Measurements from ENCODE around the gene NACC2. TPM values are rescaled to one million over a fixed set of nuclear protein-coding genes. Genes with fewer than 3 reads are reported as not detected.

The NACC2 gene
- polyA plus RNA-seq, 1 of the 3 experiments (the other 2 are of a cell fraction): 22.1 TPM

GRCh38 chr9:136121801-136122200, 26.7 kb upstream of the NACC2 start:
- H3K4me3 ChIP-seq (ENCODE audit: low read depth in 2 of 2, low read length in 1 of 2): no peak overlapping the region
- H2AFZ ChIP-seq (ENCODE audit: low read depth): no peak overlapping the region
- no peaks in the 10 kb centered on the region for H3K9me2 ChIP-seq
- H4K20me1 ChIP-seq (ENCODE audit: insufficient read depth): no peaks in the 10 kb centered on the region
- no peak overlapping the region for H3K9ac ChIP-seq
- no peaks in the 10 kb centered on the region for H3K36me3 ChIP-seq (replicated peaks in 1 of 2; ENCODE audit: control insufficient read depth in 1 of 2, insufficient read depth in 2 of 2, low read length in 1 of 2)
- H3K4me2 ChIP-seq: no peak overlapping the region
- no peak for TF ChIP-seq FOXJ3 (CRISPR knock-in tag; IDR thresholded peaks at IDR 0.05)
- no peak for TF ChIP-seq IRF3 (IDR thresholded peaks at IDR 0.05; ENCODE audit: low read depth, low read length)
- no peak for TF ChIP-seq RAD21 (IDR thresholded peaks at IDR 0.05; ENCODE audit: low read length)
- no peak for TF ChIP-seq EZH2phosphoT487 (IDR thresholded peaks at IDR 0.05; ENCODE audit: borderline replicate concordance, low read depth)
- no peak for TF ChIP-seq JUND (IDR thresholded peaks at IDR 0.05)
- TF ChIP-seq FOSL2 (IDR thresholded peaks at IDR 0.05; ENCODE audit: borderline replicate concordance, low read depth): no peak
- no peak for TF ChIP-seq USF1 (IDR thresholded peaks at IDR 0.05; ENCODE audit: borderline replicate concordance, low read depth)
- TF ChIP-seq RCOR1 (IDR thresholded peaks at IDR 0.05; ENCODE audit: low read length): no peak
- TF ChIP-seq GABPA (IDR thresholded peaks at IDR 0.05; ENCODE audit: low read depth): no peak
- TF ChIP-seq EP300 (IDR thresholded peaks at IDR 0.05; ENCODE audit: borderline replicate concordance in 1 of 2, low read depth in 1 of 2, low read length in 1 of 2): no peak
- no peak for TF ChIP-seq ELF1 (IDR thresholded peaks at IDR 0.05)
- no peak for TF ChIP-seq RXRA (IDR thresholded peaks at IDR 0.05; ENCODE audit: borderline replicate concordance, low read depth)
- CTCF ChIA-PET: interaction anchor here (0.7 to 6.1 kb wide), 33 partner anchors 10 to 518 kb away, joined by 3 to 174 read pairs (median 8); partner anchors contain the start of genes NACC2 and UBAC1
- 89% methylated on average over 8 of the region's 9 CpGs for WGBS (ENCODE audit: low lambda C conversion rate)
- no peak overlapping the region for H3K27ac ChIP-seq (ENCODE audit: low read depth in 2 of 2, low read length in 1 of 2)
- no peaks in the 10 kb centered on the region for H3K9me3 ChIP-seq
- no peak for DNase-seq
- peaks cover 5% of the 10 kb centered on the region for H3K27me3 ChIP-seq (ENCODE audit: insufficient read depth)
- H3F3A ChIP-seq (replicated peaks; ENCODE audit: insufficient read depth): peaks cover 6% of the 10 kb centered on the region
- POLR2A ChIA-PET: no interaction called here
- peaks cover 24% of the 10 kb centered on the region for H3K79me2 ChIP-seq (ENCODE audit: insufficient read depth)
- H3K4me1 ChIP-seq (ENCODE audit: control insufficient read depth in 1 of 2, insufficient read depth in 2 of 2, low read depth in 1 of 2, low read length in 1 of 2): peaks cover 3 to 20% of the 10 kb centered on the region in 2 experiments; a peak in 1 of 4 replicates

GRCh38 chr9:136120438-136120844, 25.4 kb upstream of the NACC2 start:
- 94% methylated on average over 18 of the region's 18 CpGs for WGBS (ENCODE audit: low lambda C conversion rate)
- H3K27ac ChIP-seq (ENCODE audit: low read depth in 2 of 2, low read length in 1 of 2): no peak overlapping the region; a peak in 1 of 4 replicates
- H2AFZ ChIP-seq (ENCODE audit: low read depth): no peak overlapping the region
- no peaks in the 10 kb centered on the region for H4K20me1 ChIP-seq (ENCODE audit: insufficient read depth)
- peaks cover 35% of the 10 kb centered on the region for H3K79me2 ChIP-seq (ENCODE audit: insufficient read depth)
- peaks cover 5% of the 10 kb centered on the region; the same call in 1 of the 2 replicates for H3K27me3 ChIP-seq (ENCODE audit: insufficient read depth)
- ChIA-PET POLR2A (no interaction called here), CTCF (interaction anchor here (1.1 to 6.1 kb wide), 5 partner anchors 8 to 155 kb away, joined by 3 to 174 read pairs (median 17); partner anchors contain the start of genes NACC2 and UBAC1)
- H3F3A ChIP-seq (replicated peaks; ENCODE audit: insufficient read depth): peaks cover 6% of the 10 kb centered on the region
- peaks cover 3 to 20% of the 10 kb centered on the region in 2 experiments; a peak in 1 of 4 replicates for H3K4me1 ChIP-seq (ENCODE audit: control insufficient read depth in 1 of 2, insufficient read depth in 2 of 2, low read depth in 1 of 2, low read length in 1 of 2)
- no peaks in the 10 kb centered on the region for H3K9me3 ChIP-seq
- H3K4me3 ChIP-seq (ENCODE audit: low read depth in 2 of 2, low read length in 1 of 2): no peak overlapping the region
- no peak for DNase-seq
- H3K4me2 ChIP-seq: no peak overlapping the region
- TF ChIP-seq TAF1 (IDR thresholded peaks at IDR 0.05; ENCODE audit: borderline replicate concordance, low read depth, low read length) (no peak), RFX5 (IDR thresholded peaks at IDR 0.05; ENCODE audit: low read length) (no peak), FOXJ3 (CRISPR knock-in tag; IDR thresholded peaks at IDR 0.05) (no peak), ZBTB33 (IDR thresholded peaks at IDR 0.05; ENCODE audit: borderline replicate concordance, low read depth) (no peak), ELF1 (IDR thresholded peaks at IDR 0.05) (no peak), JUND (IDR thresholded peaks at IDR 0.05) (no peak), REST (IDR thresholded peaks at IDR 0.05; ENCODE audit: low read depth, low read length) (no peak), IRF3 (IDR thresholded peaks at IDR 0.05; ENCODE audit: low read depth, low read length) (no peak), MEF2A (IDR thresholded peaks at IDR 0.05; ENCODE audit: borderline replicate concordance, low read depth) (no peak), TEAD4 (IDR thresholded peaks at IDR 0.05; ENCODE audit: borderline replicate concordance, insufficient read depth) (no peak), RAD21 (IDR thresholded peaks at IDR 0.05; ENCODE audit: low read length) (no peak)
- H3K9me2 ChIP-seq: no peaks in the 10 kb centered on the region
- H3K9ac ChIP-seq: no peak overlapping the region
- H3K36me3 ChIP-seq (replicated peaks in 1 of 2; ENCODE audit: control insufficient read depth in 1 of 2, insufficient read depth in 2 of 2, low read length in 1 of 2): peaks cover 0 to 12% of the 10 kb centered on the region in 2 experiments
